Measurements from ENCODE around the gene FERMT1. TPM values are rescaled to one million over a fixed set of nuclear protein-coding genes. Genes with fewer than 3 reads are reported as not detected.

The FERMT1 gene
- total and polyA plus RNA-seq, 2 of the 13 experiments (the other 11 are each of a cell fraction or from before 2014, with no cell fraction given) = 15.8 to 29.5 TPM

DNA sequence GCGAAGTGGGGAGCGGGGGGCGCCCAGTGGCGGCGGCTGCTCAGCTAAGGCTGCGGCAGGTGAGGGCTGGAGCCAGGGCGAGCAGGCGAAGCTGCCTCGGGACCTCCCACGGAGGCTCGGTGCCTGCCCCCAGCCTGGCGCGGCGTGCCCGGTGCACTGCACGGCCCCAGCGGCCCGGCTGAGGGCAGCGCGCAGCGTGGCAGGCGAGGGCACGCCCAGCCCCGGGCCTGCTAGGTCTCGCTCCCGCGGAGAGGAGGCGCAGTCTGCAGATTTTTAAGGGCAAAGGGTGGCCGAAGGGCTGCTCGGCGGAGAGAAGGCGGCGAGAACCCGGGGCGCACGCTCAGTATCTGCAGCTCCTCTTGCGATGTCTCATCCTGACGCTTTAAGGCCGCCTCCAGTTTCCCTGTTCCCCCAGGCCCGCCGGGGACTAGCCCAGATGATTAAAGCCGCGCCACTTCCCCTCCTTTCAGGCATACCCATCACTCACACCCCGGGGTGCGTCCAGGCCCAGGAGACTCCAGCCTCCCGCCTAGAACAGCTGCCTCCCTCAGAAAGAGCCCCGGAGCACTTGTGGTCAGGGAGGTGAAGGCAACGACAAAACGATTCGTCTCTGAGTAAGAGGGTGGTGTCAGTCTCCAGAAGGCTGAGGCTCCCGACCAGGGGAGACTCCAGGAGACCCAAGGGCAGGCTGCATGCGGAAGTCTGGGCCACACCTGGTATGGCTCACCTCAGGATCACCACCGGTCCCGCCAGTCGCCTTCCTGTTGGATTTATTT, at the start of gene FERMT1 (continued):
- TF ChIP-seq, protein P1, sequence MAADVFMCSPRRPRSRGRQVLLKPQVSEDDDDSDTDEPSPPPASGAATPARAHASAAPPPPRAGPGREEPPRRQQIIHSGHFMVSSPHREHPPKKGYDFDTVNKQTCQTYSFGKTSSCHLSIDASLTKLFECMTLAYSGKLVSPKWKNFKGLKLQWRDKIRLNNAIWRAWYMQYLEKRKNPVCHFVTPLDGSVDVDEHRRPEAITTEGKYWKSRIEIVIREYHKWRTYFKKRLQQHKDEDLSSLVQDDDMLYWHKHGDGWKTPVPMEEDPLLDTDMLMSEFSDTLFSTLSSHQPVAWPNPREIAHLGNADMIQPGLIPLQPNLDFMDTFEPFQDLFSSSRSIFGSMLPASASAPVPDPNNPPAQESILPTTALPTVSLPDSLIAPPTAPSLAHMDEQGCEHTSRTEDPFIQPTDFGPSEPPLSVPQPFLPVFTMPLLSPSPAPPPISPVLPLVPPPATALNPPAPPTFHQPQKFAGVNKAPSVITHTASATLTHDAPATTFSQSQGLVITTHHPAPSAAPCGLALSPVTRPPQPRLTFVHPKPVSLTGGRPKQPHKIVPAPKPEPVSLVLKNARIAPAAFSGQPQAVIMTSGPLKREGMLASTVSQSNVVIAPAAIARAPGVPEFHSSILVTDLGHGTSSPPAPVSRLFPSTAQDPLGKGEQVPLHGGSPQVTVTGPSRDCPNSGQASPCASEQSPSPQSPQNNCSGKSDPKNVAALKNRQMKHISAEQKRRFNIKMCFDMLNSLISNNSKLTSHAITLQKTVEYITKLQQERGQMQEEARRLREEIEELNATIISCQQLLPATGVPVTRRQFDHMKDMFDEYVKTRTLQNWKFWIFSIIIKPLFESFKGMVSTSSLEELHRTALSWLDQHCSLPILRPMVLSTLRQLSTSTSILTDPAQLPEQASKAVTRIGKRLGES (CRISPR knock-in tag; IDR thresholded peaks at IDR 0.05; ENCODE audit: borderline replicate concordance) = peak; percentile 95; the same call in 1 of the 2 replicates
- TF ChIP-seq SOX13 (IDR thresholded peaks at IDR 0.05) (peak; percentile 27; the same call in 1 of the 2 replicates), SOX13 (CRISPR knock-in tag; conservative IDR thresholded peaks at IDR 0.05 in 1 of 2, IDR thresholded peaks at IDR 0.05 in 1 of 2) (no peak), SAFB2 (CRISPR knock-in tag; IDR thresholded peaks at IDR 0.05; ENCODE audit: borderline replicate concordance, low read depth) (peak; percentile 98), PHF20 (CRISPR knock-in tag; IDR thresholded peaks at IDR 0.05) (peak; percentile 86), ZNF12 (CRISPR knock-in tag; IDR thresholded peaks at IDR 0.05) (no peak; the same call in 1 of the 2 replicates), SP4 (CRISPR knock-in tag; IDR thresholded peaks at IDR 0.05) (peak; percentile 44; the same call in 1 of the 2 replicates), CEBPG (CRISPR knock-in tag; IDR thresholded peaks at IDR 0.05) (no peak), ZNF230 (CRISPR knock-in tag; IDR thresholded peaks at IDR 0.05) (peak; percentile 93; the same call in 1 of the 2 replicates), HOXA9 (CRISPR knock-in tag; IDR thresholded peaks at IDR 0.05; ENCODE audit: borderline replicate concordance) (peak; percentile 79; the same call in 1 of the 2 replicates), GPN1 (CRISPR knock-in tag; IDR thresholded peaks at IDR 0.05; ENCODE audit: borderline replicate concordance) (0 out of 2 replicates have a peak, but pooled peaks have one; percentile 14), ZNF883 (CRISPR knock-in tag; IDR thresholded peaks at IDR 0.05; ENCODE audit: not compliant biosample characterization) (peak; percentile 90), ZNF207 (IDR thresholded peaks at IDR 0.05; ENCODE audit: borderline replicate concordance) (no peak), ZNF383 (CRISPR knock-in tag; IDR thresholded peaks at IDR 0.05; ENCODE audit: borderline replicate concordance) (peak; percentile 92), ATRX (CRISPR knock-in tag; IDR thresholded peaks at IDR 0.05; ENCODE audit: borderline replicate concordance) (no peak), ZNF691 (CRISPR knock-in tag; IDR thresholded peaks at IDR 0.05; ENCODE audit: borderline replicate concordance, low read depth) (peak; percentile 97)
- TF ChIP-seq, protein P2, sequence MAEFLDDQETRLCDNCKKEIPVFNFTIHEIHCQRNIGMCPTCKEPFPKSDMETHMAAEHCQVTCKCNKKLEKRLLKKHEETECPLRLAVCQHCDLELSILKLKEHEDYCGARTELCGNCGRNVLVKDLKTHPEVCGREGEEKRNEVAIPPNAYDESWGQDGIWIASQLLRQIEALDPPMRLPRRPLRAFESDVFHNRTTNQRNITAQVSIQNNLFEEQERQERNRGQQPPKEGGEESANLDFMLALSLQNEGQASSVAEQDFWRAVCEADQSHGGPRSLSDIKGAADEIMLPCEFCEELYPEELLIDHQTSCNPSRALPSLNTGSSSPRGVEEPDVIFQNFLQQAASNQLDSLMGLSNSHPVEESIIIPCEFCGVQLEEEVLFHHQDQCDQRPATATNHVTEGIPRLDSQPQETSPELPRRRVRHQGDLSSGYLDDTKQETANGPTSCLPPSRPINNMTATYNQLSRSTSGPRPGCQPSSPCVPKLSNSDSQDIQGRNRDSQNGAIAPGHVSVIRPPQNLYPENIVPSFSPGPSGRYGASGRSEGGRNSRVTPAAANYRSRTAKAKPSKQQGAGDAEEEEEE (CRISPR knock-in tag; IDR thresholded peaks at IDR 0.05; ENCODE audit: borderline replicate concordance) = no peak
- TF ChIP-seq, protein P3, sequence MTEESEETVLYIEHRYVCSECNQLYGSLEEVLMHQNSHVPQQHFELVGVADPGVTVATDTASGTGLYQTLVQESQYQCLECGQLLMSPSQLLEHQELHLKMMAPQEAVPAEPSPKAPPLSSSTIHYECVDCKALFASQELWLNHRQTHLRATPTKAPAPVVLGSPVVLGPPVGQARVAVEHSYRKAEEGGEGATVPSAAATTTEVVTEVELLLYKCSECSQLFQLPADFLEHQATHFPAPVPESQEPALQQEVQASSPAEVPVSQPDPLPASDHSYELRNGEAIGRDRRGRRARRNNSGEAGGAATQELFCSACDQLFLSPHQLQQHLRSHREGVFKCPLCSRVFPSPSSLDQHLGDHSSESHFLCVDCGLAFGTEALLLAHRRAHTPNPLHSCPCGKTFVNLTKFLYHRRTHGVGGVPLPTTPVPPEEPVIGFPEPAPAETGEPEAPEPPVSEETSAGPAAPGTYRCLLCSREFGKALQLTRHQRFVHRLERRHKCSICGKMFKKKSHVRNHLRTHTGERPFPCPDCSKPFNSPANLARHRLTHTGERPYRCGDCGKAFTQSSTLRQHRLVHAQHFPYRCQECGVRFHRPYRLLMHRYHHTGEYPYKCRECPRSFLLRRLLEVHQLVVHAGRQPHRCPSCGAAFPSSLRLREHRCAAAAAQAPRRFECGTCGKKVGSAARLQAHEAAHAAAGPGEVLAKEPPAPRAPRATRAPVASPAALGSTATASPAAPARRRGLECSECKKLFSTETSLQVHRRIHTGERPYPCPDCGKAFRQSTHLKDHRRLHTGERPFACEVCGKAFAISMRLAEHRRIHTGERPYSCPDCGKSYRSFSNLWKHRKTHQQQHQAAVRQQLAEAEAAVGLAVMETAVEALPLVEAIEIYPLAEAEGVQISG (CRISPR knock-in tag; IDR thresholded peaks at IDR 0.05) = peak; percentile 86
